ENCODE data around the gene NSUN6.

DNA sequence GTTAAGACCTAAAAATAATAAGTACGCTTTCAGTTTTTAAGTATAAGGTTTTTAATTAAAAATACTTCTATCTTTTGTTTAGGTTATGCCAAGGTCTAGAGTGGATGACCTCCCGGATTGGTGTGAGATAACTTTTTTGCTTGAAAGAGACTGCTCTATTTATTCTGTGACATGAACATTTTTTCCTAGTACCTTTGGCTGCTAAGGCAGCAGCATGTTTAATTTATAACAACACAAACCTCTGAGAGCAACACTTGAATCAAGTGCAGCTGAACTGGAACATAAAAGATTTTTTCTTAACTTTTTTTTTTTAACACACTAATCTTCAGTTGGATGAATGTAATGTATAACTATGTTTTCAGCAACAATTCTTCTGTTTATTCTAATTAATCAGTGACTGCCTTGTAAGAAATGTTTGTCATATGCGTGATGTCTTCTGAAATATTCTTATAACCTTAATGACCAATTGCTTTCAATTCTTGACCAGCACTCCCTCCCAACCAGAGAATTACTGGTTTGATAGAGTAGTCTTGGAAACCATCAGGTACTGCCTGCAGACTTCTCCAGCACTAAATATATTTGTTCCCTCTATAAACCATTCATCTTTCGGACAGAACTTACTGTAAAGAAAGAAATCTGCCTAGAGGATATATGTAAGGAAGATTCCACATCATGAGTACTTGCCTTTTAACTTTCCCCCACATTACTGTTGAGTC is 23.9 kb upstream of the NSUN6 start:
- TF ChIP-seq CTCF (conservative IDR thresholded peaks at IDR 0.05; ENCODE audit: low read length) (no peak), EZH2phosphoT487 (IDR thresholded peaks at IDR 0.05; ENCODE audit: borderline replicate concordance, low read depth, low read length) (no peak)

All from OCI-LY7 (cell line).